ENCODE results near the gene YTHDF1.

DNA sequence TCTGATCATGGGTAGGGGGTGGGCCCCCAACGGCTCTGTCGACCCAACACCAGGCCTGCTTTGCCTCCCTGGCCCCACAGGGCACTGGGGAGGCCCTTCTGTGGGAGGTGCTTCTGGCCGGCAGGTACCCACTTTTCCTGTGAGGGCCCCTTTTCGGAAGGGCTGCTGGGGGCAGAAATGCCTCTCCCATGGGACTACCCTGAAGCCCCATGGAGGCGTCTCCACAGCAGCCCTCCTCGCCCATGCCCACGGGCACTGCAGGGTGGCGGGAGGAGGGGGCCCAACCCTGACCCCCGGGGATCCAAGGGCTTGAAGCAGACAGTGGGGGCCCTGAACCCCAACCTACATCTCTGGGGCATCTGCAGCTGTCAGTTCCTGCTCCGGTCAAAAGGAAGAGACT, 22.1 kb upstream of the YTHDF1 start:
- TF ChIP-seq, protein P1, sequence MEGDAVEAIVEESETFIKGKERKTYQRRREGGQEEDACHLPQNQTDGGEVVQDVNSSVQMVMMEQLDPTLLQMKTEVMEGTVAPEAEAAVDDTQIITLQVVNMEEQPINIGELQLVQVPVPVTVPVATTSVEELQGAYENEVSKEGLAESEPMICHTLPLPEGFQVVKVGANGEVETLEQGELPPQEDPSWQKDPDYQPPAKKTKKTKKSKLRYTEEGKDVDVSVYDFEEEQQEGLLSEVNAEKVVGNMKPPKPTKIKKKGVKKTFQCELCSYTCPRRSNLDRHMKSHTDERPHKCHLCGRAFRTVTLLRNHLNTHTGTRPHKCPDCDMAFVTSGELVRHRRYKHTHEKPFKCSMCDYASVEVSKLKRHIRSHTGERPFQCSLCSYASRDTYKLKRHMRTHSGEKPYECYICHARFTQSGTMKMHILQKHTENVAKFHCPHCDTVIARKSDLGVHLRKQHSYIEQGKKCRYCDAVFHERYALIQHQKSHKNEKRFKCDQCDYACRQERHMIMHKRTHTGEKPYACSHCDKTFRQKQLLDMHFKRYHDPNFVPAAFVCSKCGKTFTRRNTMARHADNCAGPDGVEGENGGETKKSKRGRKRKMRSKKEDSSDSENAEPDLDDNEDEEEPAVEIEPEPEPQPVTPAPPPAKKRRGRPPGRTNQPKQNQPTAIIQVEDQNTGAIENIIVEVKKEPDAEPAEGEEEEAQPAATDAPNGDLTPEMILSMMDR (IDR thresholded peaks at IDR 0.05) = no peak
- TF ChIP-seq POLR2A (IDR thresholded peaks at IDR 0.05) (no peak), POLR2AphosphoS5 (IDR thresholded peaks at IDR 0.05; ENCODE audit: insufficient read depth in 1 of 2, low read depth in 1 of 2) (no peak)

Data from vagina (tissue), 2 donors.